Type B pancreatic cell (in vitro differentiated cells): Measurements from ENCODE around the gene SNED1. TPM values are rescaled to one million over a fixed set of nuclear protein-coding genes. Genes with fewer than 3 reads are reported as not detected.

Experiments used
- DNase-seq: peaks from one replicate; pipeline ENCODE4 v3.0.0; 2021; ENCODE audit warnings: mixed read lengths; ENCODE audit not compliant: unreplicated experiment; ENCODE audit errors: extremely low spot score
- H3K27ac Mint-ChIP-seq: 2 replicates; pipeline ENCODE4 v1.8.0; 2021; ENCODE audit warnings: mild to moderate bottlenecking, mixed read lengths
- H3K27me3 Mint-ChIP-seq: 2 replicates; pipeline ENCODE4 v1.8.0; 2021; ENCODE audit warnings: mixed read lengths
- H3K36me3 Mint-ChIP-seq: 2 replicates; pipeline ENCODE4 v1.8.0; 2021; ENCODE audit warnings: mixed read lengths
- H3K4me1 Mint-ChIP-seq: one replicate; pipeline ENCODE4 v1.8.0; 2021; ENCODE audit warnings: mixed read lengths; ENCODE audit not compliant: unreplicated experiment
- H3K4me3 Mint-ChIP-seq: 2 replicates; pipeline ENCODE4 v1.8.0; 2021; ENCODE audit warnings: mild to moderate bottlenecking, mixed read lengths
- H3K9me3 Mint-ChIP-seq: 2 replicates; pipeline ENCODE4 v1.8.0; 2021; ENCODE audit warnings: mixed read lengths
- total RNA-seq: library from RNA; stranded (reverse); gene quantifications from 2 replicates; pipeline ENCODE4 v1.2.1, GENCODE V29; 2021; ENCODE audit warnings: low replicate concordance
- TF ChIP-seq, protein P1 (sequence below): fragments of 200-600 bp; sonication (generic); conservative IDR thresholded peaks from 2 replicates; pipeline ENCODE4 v1.5.0; 2021; ENCODE audit warnings: antibody characterized with exemption, mild to moderate bottlenecking

The SNED1 gene
- total RNA-seq, 1 donor from 2014 or later = 140 TPM

DNA sequence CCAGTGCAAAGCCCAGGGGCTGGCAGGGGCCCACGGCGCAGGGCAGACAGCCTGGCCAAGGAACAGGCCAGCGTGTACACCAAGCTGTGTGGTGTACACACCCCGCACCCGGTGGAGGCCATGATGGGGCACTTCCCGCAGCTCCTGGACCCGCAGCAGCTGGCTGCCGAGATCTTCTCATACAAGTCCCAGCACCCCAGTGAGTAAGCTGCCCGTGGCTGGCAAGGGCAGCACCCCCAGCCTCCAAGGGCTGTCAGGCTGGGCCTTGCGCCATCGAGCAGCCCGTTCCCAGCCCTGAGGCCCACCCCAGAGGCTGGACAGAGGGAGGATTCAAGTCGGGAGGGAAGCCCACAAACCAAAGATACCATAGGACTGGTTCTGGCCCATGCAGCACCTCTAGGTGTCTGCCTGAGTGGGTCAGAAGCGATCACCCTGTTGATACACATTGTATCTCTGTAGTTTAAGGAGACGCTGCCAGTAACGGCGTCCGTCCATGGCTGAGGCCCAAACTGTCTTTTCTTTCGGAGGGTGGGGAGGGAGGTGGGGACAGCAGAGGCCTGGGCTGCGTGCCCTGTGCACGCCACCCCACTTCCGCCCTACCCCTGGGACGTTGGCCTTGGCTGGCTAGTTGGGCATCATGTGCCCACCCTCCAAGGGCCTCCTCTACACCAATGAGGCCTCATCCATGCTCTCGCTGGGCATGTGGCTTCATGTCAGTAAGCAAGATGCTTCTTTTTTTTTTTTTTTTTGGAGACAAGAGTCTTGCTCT is 120.5 kb downstream of the SNED1 start:
- H3K4me1 Mint-ChIP-seq = no peaks in the 10 kb centered on the region
- no peaks in the 10 kb centered on the region for H3K9me3 Mint-ChIP-seq
- H3K27ac Mint-ChIP-seq = no peak overlapping the region
- no peak overlapping the region for H3K4me3 Mint-ChIP-seq
- H3K36me3 Mint-ChIP-seq = peaks cover 10% of the 10 kb centered on the region
- TF ChIP-seq, protein P1, sequence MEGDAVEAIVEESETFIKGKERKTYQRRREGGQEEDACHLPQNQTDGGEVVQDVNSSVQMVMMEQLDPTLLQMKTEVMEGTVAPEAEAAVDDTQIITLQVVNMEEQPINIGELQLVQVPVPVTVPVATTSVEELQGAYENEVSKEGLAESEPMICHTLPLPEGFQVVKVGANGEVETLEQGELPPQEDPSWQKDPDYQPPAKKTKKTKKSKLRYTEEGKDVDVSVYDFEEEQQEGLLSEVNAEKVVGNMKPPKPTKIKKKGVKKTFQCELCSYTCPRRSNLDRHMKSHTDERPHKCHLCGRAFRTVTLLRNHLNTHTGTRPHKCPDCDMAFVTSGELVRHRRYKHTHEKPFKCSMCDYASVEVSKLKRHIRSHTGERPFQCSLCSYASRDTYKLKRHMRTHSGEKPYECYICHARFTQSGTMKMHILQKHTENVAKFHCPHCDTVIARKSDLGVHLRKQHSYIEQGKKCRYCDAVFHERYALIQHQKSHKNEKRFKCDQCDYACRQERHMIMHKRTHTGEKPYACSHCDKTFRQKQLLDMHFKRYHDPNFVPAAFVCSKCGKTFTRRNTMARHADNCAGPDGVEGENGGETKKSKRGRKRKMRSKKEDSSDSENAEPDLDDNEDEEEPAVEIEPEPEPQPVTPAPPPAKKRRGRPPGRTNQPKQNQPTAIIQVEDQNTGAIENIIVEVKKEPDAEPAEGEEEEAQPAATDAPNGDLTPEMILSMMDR = no peak
- DNase-seq = no peak
- H3K27me3 Mint-ChIP-seq = no peaks in the 10 kb centered on the region

DNA sequence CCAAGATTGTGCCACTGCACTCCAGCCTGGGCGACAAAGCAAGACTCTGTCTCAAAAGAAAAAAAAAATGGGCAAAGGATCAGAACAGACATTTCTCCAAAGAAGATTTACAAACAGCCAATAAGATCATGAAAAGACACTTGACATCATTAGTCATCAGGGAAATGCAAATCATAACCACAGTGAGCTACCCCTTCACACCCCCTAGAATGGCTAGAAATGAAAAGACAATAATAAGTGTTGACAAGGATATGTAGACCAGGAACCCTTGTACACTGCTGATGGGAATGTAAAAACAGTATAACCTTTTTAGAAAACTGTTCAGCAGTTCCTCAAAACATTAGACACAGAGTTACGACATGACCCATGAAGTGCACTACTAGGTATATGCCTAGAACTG is 122.0 kb downstream of the SNED1 start:
- TF ChIP-seq, protein P1 = no peak
- no peak for DNase-seq
- no peak overlapping the region for H3K4me3 Mint-ChIP-seq
- no peaks in the 10 kb centered on the region for H3K4me1 Mint-ChIP-seq
- no peaks in the 10 kb centered on the region for H3K27me3 Mint-ChIP-seq
- H3K27ac Mint-ChIP-seq = no peak overlapping the region
- H3K9me3 Mint-ChIP-seq = no peaks in the 10 kb centered on the region
- H3K36me3 Mint-ChIP-seq = peaks cover 10% of the 10 kb centered on the region

DNA sequence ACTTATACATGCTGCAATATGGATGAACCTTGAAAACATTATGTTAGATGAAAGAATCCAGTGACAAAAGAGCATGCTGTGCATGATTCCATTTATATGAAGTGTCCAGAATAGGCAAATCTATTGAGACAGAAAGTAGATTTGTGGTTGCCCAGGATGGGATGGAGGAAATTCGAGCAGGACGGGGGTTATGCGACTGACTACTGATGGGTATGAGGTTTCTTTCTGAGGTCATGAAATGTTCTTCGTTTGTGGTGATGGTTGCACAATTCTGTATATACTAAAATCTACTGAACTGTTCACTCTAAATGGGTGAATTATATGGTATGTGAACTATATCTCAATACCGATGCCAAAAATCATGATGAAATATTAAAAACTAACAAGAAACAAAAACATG is 122.6 kb downstream of the SNED1 start:
- H3K27me3 Mint-ChIP-seq = no peaks in the 10 kb centered on the region
- TF ChIP-seq, protein P1 = no peak
- H3K27ac Mint-ChIP-seq = no peak overlapping the region
- H3K4me1 Mint-ChIP-seq = no peaks in the 10 kb centered on the region
- peaks cover 10% of the 10 kb centered on the region for H3K36me3 Mint-ChIP-seq
- no peak for DNase-seq
- no peaks in the 10 kb centered on the region for H3K9me3 Mint-ChIP-seq
- H3K4me3 Mint-ChIP-seq = no peak overlapping the region

GRCh38 chr2:241122376-241123002 is 124.1 kb downstream of the SNED1 start:
- DNase-seq = no peak

GRCh38 chr2:241123816-241124536 is 125.6 kb downstream of the SNED1 start:
- peaks cover 6% of the 10 kb centered on the region for H3K36me3 Mint-ChIP-seq
- no peak overlapping the region for H3K4me3 Mint-ChIP-seq
- H3K4me1 Mint-ChIP-seq = no peaks in the 10 kb centered on the region
- DNase-seq = no peak
- TF ChIP-seq, protein P1 = no peak
- no peaks in the 10 kb centered on the region for H3K27me3 Mint-ChIP-seq
- H3K27ac Mint-ChIP-seq = no peak overlapping the region
- H3K9me3 Mint-ChIP-seq = no peaks in the 10 kb centered on the region

More at GRCh38 chr2:241122376-241123002, 124.1 kb downstream of the SNED1 start:
- TF ChIP-seq, protein P1 = no peak
- no peaks in the 10 kb centered on the region for H3K9me3 Mint-ChIP-seq
- peaks cover 6% of the 10 kb centered on the region for H3K36me3 Mint-ChIP-seq
- H3K27ac Mint-ChIP-seq = no peak overlapping the region
- H3K27me3 Mint-ChIP-seq = no peaks in the 10 kb centered on the region
- H3K4me3 Mint-ChIP-seq = no peak overlapping the region
- no peaks in the 10 kb centered on the region for H3K4me1 Mint-ChIP-seq
